ENCODE measurements around the gene EEF1AKMT1.

- TF ChIP-seq CTCF (IDR thresholded peaks at IDR 0.05) = no peak
- no peak for TF ChIP-seq POLR2A (IDR thresholded peaks at IDR 0.05)
Measured at GRCh38 chr13:20704459-20705069, 69.2 kb downstream of the EEF1AKMT1 start.

All from heart left ventricle (tissue), 13 donors.